C4-2B (cell line): ENCODE data around the gene BLOC1S5.

Experiments used
- ZFX ChIP-seq: fragments of 450-650 bp; IDR thresholded peaks from 2 replicates; pipeline ENCODE4 v1.6.1; 2017
- TF ChIP-seq, protein P1 (sequence below): fragments of 450-650 bp; conservative IDR thresholded peaks from 2 replicates; pipeline ENCODE4 v1.5.1; 2017; ENCODE audit warnings: mild to moderate bottlenecking

- TF ChIP-seq, protein P1, sequence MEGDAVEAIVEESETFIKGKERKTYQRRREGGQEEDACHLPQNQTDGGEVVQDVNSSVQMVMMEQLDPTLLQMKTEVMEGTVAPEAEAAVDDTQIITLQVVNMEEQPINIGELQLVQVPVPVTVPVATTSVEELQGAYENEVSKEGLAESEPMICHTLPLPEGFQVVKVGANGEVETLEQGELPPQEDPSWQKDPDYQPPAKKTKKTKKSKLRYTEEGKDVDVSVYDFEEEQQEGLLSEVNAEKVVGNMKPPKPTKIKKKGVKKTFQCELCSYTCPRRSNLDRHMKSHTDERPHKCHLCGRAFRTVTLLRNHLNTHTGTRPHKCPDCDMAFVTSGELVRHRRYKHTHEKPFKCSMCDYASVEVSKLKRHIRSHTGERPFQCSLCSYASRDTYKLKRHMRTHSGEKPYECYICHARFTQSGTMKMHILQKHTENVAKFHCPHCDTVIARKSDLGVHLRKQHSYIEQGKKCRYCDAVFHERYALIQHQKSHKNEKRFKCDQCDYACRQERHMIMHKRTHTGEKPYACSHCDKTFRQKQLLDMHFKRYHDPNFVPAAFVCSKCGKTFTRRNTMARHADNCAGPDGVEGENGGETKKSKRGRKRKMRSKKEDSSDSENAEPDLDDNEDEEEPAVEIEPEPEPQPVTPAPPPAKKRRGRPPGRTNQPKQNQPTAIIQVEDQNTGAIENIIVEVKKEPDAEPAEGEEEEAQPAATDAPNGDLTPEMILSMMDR: no peak
- no peak for TF ChIP-seq ZFX
These were observed 63.6 kb downstream of the BLOC1S5 start for GRCh38 chr6:8000636-8001035.
